Mucosa of rectum (tissue), 2 donors: ENCODE data around the gene FYN.

ENCODE experiments used
- H3K27ac ChIP-seq, 2 donors: one replicate each; pipeline ENCODE4 v1.7.0; 2013; ENCODE audit warnings: inconsistent platforms in 2 of 2, low read depth in 2 of 2, low read length in 2 of 2
- H3K27me3 ChIP-seq, 2 donors: one replicate each; pipeline ENCODE4 v1.7.0; 2013; ENCODE audit warnings: low read length in 2 of 2; ENCODE audit not compliant: control insufficient read depth in 2 of 2, insufficient read depth in 2 of 2
- H3K36me3 ChIP-seq, 2 donors: one replicate each; pipeline ENCODE4 v1.7.0; 2013; ENCODE audit warnings: low read length in 2 of 2; ENCODE audit not compliant: control insufficient read depth in 2 of 2, insufficient read depth in 2 of 2
- H3K4me1 ChIP-seq, 2 donors: one replicate each; pipeline ENCODE4 v1.7.0; 2013; ENCODE audit warnings: low read length in 2 of 2, mild to moderate bottlenecking in 1 of 2; ENCODE audit not compliant: control insufficient read depth in 2 of 2, insufficient read depth in 2 of 2
- H3K4me3 ChIP-seq, 2 donors: one replicate each; pipeline ENCODE4 v1.7.0; 2013; ENCODE audit warnings: low read length in 2 of 2
- H3K9ac ChIP-seq, 2 donors: one replicate each; pipeline ENCODE4 v1.7.0; 2013; ENCODE audit warnings: low read length in 2 of 2, low read depth in 1 of 2, mild to moderate bottlenecking in 1 of 2
- H3K9me3 ChIP-seq, 2 donors: one replicate each; pipeline ENCODE4 v1.7.0; 2013; ENCODE audit warnings: low read length in 2 of 2; ENCODE audit not compliant: control insufficient read depth in 2 of 2
- donor health status: healthy.
- donor health status: Normal muscosa, but diverticular disease.

Gene FYN

DNA sequence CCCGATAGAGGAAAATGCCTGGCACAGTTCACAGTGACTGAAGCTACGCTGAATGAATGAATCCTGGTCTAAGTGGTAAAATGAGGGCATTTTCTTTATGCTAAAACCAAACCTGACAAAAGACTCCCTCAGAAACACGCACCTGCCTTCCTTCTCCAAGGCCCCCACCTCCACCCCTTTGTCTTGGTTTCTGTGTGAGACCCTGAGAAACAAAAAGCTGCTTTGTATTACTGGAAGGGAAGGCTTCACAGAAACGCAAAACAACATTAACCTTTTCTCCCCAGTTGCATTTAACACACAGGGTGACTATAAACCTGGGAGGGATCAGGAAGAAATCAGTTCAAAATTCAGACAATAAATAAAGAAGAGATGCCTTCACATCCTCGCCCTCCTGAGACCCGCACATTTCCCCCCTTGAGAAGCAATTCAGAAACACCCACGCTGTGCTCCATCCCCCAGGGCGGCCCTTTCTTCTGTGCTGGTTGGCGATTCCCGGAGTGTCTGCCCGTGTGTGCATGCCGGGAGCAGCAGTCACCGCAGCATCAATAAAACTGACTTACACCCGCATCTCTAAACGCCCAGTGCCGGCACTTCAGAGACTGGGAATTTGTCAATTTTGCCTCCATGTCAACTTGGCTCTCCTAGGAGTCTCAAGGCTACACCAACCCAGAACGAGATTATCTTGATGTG, 200.3 kb downstream of the FYN start:
- H3K27ac ChIP-seq: no peak overlapping the region
- H3K4me3 ChIP-seq: no peak overlapping the region
- H3K27me3 ChIP-seq: no peaks in the 10 kb centered on the region
- H3K4me1 ChIP-seq: peaks cover 11 to 13% of the 10 kb centered on the region in 2 donors
- H3K36me3 ChIP-seq: peaks cover 0 to 3% of the 10 kb centered on the region in 2 donors
- no peak overlapping the region for H3K9ac ChIP-seq
- no peaks in the 10 kb centered on the region for H3K9me3 ChIP-seq

DNA sequence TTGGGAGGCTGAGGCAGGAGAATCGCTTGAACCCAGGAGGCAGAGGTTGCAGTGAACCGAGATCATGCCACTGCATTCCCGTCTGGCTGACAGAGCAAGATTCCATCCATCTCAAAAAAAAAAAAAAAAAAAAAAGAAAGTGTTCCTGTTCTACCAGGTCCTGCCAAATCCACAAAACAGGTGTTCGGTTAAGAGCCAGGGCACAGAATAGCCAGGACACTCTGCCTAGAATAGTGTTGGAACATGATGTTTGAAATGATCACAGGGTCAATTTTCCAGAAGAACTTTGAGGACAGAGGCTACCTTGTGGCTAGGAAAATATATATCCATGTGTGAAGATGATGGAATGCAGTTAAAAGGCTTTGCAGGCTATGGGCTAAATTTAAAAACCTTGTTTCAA, 203.9 kb downstream of the FYN start:
- H3K4me3 ChIP-seq: no peak overlapping the region
- H3K36me3 ChIP-seq: peaks cover 0 to 3% of the 10 kb centered on the region in 2 donors
- no peaks in the 10 kb centered on the region for H3K9me3 ChIP-seq
- no peaks in the 10 kb centered on the region for H3K27me3 ChIP-seq
- no peak overlapping the region for H3K9ac ChIP-seq
- H3K27ac ChIP-seq: no peak overlapping the region
- peaks cover 2 to 3% of the 10 kb centered on the region in 2 donors for H3K4me1 ChIP-seq

DNA sequence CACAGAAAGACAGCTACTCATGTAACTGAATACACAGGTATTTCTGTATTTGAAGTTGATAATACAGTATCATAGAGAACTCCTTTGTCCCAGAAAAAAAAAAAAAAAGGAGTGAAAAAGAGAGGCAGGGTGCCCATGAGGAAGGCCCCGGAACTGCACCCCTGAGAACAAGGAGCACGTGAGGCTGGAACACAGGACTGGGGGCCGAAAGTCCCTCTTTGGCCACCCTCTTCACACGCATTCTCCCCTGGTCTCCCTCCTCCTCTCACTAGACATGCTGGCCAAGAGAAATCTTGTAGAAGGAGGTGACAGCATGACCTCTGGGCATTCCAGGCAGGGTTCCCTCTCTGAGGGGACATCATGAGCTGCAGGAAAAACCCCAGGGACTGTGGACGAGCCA, 204.8 kb downstream of the FYN start:
- no peak overlapping the region for H3K4me3 ChIP-seq
- no peaks in the 10 kb centered on the region for H3K9me3 ChIP-seq
- H3K27me3 ChIP-seq: no peaks in the 10 kb centered on the region
- H3K4me1 ChIP-seq: peaks cover 0 to 7% of the 10 kb centered on the region in 2 donors
- no peak overlapping the region for H3K27ac ChIP-seq
- H3K9ac ChIP-seq: no peak overlapping the region
- H3K36me3 ChIP-seq: no peaks in the 10 kb centered on the region

- Histone ChIP-seq H3K9ac (no peak overlapping the region), H3K27me3 (no peaks in the 10 kb centered on the region), H3K9me3 (no peaks in the 10 kb centered on the region), H3K36me3 (no peaks in the 10 kb centered on the region), H3K4me1 (peaks cover 0 to 10% of the 10 kb centered on the region in 2 donors), H3K27ac (no peak overlapping the region), H3K4me3 (no peak overlapping the region)
These were observed 205.3 kb downstream of the FYN start for GRCh38 chr6:111667931-111668330.

DNA sequence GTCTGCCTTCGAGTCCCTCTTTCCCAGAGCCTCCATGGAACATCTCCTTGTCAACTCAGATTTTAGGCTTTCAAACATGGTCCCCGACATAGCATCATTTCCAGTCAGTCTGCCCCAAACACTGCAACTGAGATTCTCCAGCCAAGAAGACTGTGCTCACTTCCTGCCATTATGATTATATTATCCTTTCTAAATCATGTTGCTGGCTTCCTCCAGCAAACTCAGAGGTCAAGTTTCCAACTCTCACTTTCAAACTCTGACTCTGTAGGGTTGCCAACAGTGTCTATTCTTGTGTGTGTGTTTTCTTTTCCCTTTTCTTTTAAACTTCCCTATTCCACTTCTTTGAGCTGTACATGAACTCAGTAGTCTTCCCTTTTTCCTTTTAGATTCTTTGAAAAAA, 206.4 kb downstream of the FYN start:
- no peak overlapping the region for H3K9ac ChIP-seq
- H3K9me3 ChIP-seq: no peaks in the 10 kb centered on the region
- H3K36me3 ChIP-seq: no peaks in the 10 kb centered on the region
- H3K27me3 ChIP-seq: no peaks in the 10 kb centered on the region
- H3K4me1 ChIP-seq: peaks cover 0 to 20% of the 10 kb centered on the region in 2 donors
- peak overlapping the region in 1 of 2 donors; percentile 27 for H3K27ac ChIP-seq
- no peak overlapping the region for H3K4me3 ChIP-seq

GRCh38 chr6:111664565-111665030, 208.7 kb downstream of the FYN start:
- H3K36me3 ChIP-seq: no peaks in the 10 kb centered on the region
- H3K4me1 ChIP-seq: peaks cover 0 to 22% of the 10 kb centered on the region in 2 donors
- no peak overlapping the region for H3K4me3 ChIP-seq
- no peaks in the 10 kb centered on the region for H3K9me3 ChIP-seq
- no peaks in the 10 kb centered on the region for H3K27me3 ChIP-seq
- H3K27ac ChIP-seq: peak overlapping the region; percentile 6 to 41
- no peak overlapping the region for H3K9ac ChIP-seq

GRCh38 chr6:111663692-111664564, 209.3 kb downstream of the FYN start:
- Histone ChIP-seq H3K27ac (peak overlapping the region; percentile 16 to 41), H3K4me3 (no peak overlapping the region), H3K4me1 (peaks cover 0 to 22% of the 10 kb centered on the region in 2 donors), H3K36me3 (no peaks in the 10 kb centered on the region), H3K9me3 (no peaks in the 10 kb centered on the region), H3K9ac (no peak overlapping the region), H3K27me3 (no peaks in the 10 kb centered on the region)

DNA sequence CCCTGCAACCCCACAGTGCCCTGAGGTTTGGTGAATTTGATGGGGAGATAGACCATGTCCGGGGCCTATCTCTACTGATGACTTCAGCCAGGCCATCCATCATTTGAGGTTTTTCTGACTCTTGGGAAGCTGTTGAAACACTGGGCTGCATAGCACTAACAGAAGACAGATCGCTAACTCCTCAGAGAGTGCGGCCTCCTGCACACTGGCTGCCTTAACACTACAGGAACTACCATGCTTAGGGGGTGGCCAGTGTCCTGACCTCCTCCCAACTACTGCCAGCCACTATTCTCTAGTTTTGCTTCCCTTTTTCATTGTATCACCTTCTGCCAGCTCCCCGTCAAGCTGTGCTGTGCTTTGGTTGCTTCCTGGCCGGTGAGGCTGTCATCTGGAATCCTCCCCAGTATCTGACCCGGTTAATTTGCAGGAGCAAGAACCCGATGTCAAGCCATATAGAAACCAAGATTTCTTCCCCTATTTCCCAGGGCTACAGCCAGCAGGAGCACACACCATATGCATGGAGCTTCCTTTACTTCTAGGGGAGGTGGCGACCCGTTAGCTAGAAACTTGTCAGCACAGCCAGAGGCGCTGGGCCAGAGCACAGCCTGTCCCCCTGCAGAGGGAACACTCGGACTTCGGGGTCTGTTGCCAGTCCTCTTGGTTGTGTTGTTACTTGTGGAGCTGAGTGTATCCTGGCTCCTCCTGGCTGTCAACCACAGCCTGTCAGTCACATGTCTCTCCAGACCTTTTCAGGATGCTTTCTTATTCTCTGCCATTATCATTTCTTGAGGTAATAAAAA, 210.3 kb downstream of the FYN start:
- no peak overlapping the region for H3K4me3 ChIP-seq
- H3K9ac ChIP-seq: no peak overlapping the region
- no peaks in the 10 kb centered on the region for H3K9me3 ChIP-seq
- H3K27me3 ChIP-seq: no peaks in the 10 kb centered on the region
- H3K27ac ChIP-seq: peak overlapping the region; percentile 16 to 41
- no peaks in the 10 kb centered on the region for H3K36me3 ChIP-seq
- peaks cover 0 to 20% of the 10 kb centered on the region in 2 donors for H3K4me1 ChIP-seq

DNA sequence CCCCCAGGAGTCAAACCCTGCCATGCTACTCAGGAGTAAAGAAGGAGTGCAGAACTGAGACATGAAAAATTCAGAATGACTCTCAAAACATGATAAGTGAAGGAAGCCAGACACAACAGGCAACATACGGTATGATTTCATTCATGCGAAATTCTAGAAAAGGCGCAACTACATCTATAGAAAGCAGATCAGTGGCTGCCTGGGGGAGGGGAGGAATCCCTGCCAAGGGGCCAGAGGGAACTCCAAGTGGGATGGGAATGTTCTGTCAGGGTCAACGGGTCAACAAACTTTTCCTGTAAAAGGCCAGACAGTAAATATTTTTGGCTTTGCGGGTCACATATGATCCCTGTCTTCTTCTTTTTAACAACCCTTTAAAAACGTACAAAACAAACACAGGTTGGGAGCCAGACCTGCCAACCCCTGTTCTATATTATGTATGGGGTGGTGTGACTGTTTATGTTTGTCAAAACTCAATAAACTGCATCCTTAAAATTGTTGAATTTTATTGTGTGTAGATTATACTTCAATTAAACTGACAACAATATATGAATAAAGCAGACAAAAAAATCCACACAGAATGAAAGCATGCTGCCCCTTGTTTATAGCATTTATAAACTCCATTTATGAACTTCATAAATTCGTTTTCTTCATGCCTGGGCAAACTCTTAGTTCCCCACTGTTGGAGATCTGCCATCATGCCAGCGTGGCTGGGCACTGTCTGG, 211.0 kb downstream of the FYN start:
- H3K27me3 ChIP-seq: no peaks in the 10 kb centered on the region
- no peaks in the 10 kb centered on the region for H3K36me3 ChIP-seq
- peak overlapping the region; percentile 16 to 41 for H3K27ac ChIP-seq
- H3K9ac ChIP-seq: no peak overlapping the region
- H3K4me3 ChIP-seq: peak overlapping the region in 1 of 2 donors; percentile 17
- H3K9me3 ChIP-seq: no peaks in the 10 kb centered on the region
- H3K4me1 ChIP-seq: peaks cover 0 to 19% of the 10 kb centered on the region in 2 donors
